ENCODE results near the gene MKNK2. TPM values are rescaled to one million over a fixed set of nuclear protein-coding genes. Genes with fewer than 3 reads are reported as not detected.

Gene MKNK2
- total RNA-seq, 1 experiment from 2014 or later: 271 TPM

GRCh38 chr19:2076526-2076944 lies 25.5 kb upstream of the MKNK2 start:
- POLR2A ChIA-PET: no interaction called here
- intact Hi-C loops (cut with micrococcal nuclease): no loop called here
- DNase-seq (ENCODE audit: low read depth, low spot score) (no peak), ATAC-seq (no peak)
- no peaks in the 10 kb centered on the region for H4K20me1 ChIP-seq (ENCODE audit: insufficient read depth)
- no peaks in the 10 kb centered on the region for H3K79me2 ChIP-seq (ENCODE audit: insufficient read depth, low read length)
- peaks cover 3 to 6% of the 10 kb centered on the region in 2 experiments; a peak in 2 of 4 replicates for H3K4me1 ChIP-seq (ENCODE audit: control insufficient read depth in 1 of 2, insufficient read depth in 2 of 2, low read length in 2 of 2)
- TF ChIP-seq EGR1 (IDR thresholded peaks at IDR 0.05; ENCODE audit: low read depth) (no peak), EZH2 (IDR thresholded peaks at IDR 0.05) (no peak), MAX (IDR thresholded peaks at IDR 0.05) (no peak), SIN3A (IDR thresholded peaks at IDR 0.05; ENCODE audit: low read depth) (no peak), FOSL1 (IDR thresholded peaks at IDR 0.05; ENCODE audit: low read depth) (no peak), TCF7L2 (IDR thresholded peaks at IDR 0.05; ENCODE audit: borderline replicate concordance, extremely low read depth, insufficient read depth, insufficient read length) (no peak), YY1 (IDR thresholded peaks at IDR 0.05; ENCODE audit: extremely low read depth, insufficient replicate concordance, low read depth, low read length) (no peak), ZNF274 (IDR thresholded peaks at IDR 0.05; ENCODE audit: low read depth, low read length) (no peak), POLR2AphosphoS5 (IDR thresholded peaks at IDR 0.05; ENCODE audit: low read depth, low read length) (no peak), ELF1 (IDR thresholded peaks at IDR 0.05; ENCODE audit: borderline replicate concordance, low read depth) (no peak), RAD21 (IDR thresholded peaks at IDR 0.05; ENCODE audit: low read depth) (no peak), CEBPB (IDR thresholded peaks at IDR 0.05; ENCODE audit: low read depth) (no peak), CBX3 (IDR thresholded peaks at IDR 0.05; ENCODE audit: low read depth) (no peak)
- TF ChIP-seq, protein P1, sequence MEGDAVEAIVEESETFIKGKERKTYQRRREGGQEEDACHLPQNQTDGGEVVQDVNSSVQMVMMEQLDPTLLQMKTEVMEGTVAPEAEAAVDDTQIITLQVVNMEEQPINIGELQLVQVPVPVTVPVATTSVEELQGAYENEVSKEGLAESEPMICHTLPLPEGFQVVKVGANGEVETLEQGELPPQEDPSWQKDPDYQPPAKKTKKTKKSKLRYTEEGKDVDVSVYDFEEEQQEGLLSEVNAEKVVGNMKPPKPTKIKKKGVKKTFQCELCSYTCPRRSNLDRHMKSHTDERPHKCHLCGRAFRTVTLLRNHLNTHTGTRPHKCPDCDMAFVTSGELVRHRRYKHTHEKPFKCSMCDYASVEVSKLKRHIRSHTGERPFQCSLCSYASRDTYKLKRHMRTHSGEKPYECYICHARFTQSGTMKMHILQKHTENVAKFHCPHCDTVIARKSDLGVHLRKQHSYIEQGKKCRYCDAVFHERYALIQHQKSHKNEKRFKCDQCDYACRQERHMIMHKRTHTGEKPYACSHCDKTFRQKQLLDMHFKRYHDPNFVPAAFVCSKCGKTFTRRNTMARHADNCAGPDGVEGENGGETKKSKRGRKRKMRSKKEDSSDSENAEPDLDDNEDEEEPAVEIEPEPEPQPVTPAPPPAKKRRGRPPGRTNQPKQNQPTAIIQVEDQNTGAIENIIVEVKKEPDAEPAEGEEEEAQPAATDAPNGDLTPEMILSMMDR (IDR thresholded peaks at IDR 0.05 in 2 of 3, conservative IDR thresholded peaks at IDR 0.05 in 1 of 3; ENCODE audit: borderline replicate concordance in 1 of 3, insufficient read depth in 1 of 3, low read depth in 2 of 3, low read length in 2 of 3): no peak
- TF ChIP-seq, protein P2, sequence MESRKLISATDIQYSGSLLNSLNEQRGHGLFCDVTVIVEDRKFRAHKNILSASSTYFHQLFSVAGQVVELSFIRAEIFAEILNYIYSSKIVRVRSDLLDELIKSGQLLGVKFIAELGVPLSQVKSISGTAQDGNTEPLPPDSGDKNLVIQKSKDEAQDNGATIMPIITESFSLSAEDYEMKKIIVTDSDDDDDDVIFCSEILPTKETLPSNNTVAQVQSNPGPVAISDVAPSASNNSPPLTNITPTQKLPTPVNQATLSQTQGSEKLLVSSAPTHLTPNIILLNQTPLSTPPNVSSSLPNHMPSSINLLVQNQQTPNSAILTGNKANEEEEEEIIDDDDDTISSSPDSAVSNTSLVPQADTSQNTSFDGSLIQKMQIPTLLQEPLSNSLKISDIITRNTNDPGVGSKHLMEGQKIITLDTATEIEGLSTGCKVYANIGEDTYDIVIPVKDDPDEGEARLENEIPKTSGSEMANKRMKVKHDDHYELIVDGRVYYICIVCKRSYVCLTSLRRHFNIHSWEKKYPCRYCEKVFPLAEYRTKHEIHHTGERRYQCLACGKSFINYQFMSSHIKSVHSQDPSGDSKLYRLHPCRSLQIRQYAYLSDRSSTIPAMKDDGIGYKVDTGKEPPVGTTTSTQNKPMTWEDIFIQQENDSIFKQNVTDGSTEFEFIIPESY (IDR thresholded peaks at IDR 0.05; ENCODE audit: extremely low read depth, insufficient replicate concordance, low read length): no peak
- no peaks in the 10 kb centered on the region for H3K27me3 ChIP-seq (ENCODE audit: insufficient read depth, low read length)
- no peak overlapping the region for H3K4me3 ChIP-seq (replicated peaks in 1 of 2; ENCODE audit: low read depth in 1 of 2, low read length in 2 of 2)
- CTCF ChIA-PET: no interaction called here
- no peaks in the 10 kb centered on the region for H3K9me3 ChIP-seq (ENCODE audit: control insufficient read depth in 1 of 2, insufficient read depth in 1 of 2, low read depth in 1 of 2, low read length in 2 of 2)
- RAD21 ChIA-PET (ENCODE audit: low non-redundant PET in 1 of 2, low total read pairs in 2 of 2, uncharacterized antibody in 2 of 2, unreplicated experiment in 2 of 2): no interaction called here
- H3K9me2 ChIP-seq (ENCODE audit: insufficient read depth): no peaks in the 10 kb centered on the region
- no peak overlapping the region for H3K27ac ChIP-seq (ENCODE audit: low read depth, low read length)
- H2AFZ ChIP-seq (ENCODE audit: low read depth, low read length, poor library complexity, severe bottlenecking): no peak overlapping the region
- no TSS peak for BruUV-seq (replicated peaks)
- peaks cover 3 to 4% of the 10 kb centered on the region in 2 experiments; a peak in 2 of 4 replicates for H3K36me3 ChIP-seq (ENCODE audit: control insufficient read depth in 1 of 2, insufficient read depth in 2 of 2, low read length in 2 of 2)
- H3K4me2 ChIP-seq (ENCODE audit: low read length): no peak overlapping the region
- H3K9ac ChIP-seq (ENCODE audit: low read length): no peak overlapping the region
